ENCODE results near the gene SLC10A2.

- no peak for TF ChIP-seq POLR2A (IDR thresholded peaks at IDR 0.05)
- no peak for TF ChIP-seq CTCF (IDR thresholded peaks at IDR 0.05)
Observed at GRCh38 chr13:103009051-103009840, 57.0 kb downstream of the SLC10A2 start.

All from heart left ventricle (tissue), 13 donors.